GM10847 (cell line): Measurements from ENCODE around the gene VPS13A.

ENCODE experiments used
- POLR2A ChIP-seq: IDR thresholded peaks from 2 replicates; pipeline ENCODE4 v1.6.1; 2011; ENCODE audit not compliant: insufficient read length; ENCODE audit errors: extremely low read depth

VPS13A gene

DNA sequence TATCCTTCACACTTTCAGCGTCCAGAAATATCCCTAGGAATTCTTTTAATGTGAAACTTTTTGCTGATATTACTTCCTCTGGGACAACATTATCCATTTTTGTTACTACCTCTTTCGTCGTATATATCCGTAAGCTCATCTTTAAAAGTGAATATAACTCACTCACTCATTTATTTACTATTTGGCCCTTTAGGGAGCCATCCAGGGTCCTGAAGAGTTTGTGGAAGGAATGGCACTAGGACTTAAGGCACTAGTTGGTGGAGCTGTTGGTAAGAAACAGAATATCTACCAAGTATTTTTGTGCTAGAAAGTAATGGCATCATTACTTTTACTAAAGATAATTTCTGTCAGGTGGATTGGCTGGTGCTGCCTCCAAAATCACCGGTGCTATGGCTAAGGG lies 192.7 kb downstream of the VPS13A start:
- TF ChIP-seq POLR2A = no peak

DNA sequence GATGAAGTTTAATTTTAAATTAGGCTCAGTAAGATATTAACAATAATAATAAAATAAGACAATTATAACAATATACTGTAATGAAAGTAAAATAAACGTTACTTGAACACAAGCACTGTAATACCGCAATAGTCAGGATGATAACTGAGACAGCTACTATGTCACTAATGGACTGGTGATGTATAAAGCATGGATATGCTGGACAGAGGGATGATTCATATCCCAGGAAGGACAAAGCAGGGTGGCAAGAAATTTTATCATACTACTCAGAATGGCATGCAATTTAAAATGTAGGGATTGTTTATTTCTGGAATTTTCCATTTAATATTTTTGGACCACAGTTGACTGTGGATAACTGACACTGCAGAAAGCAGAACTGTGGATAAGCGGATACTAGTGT lies 196.9 kb downstream of the VPS13A start:
- TF ChIP-seq POLR2A = no peak

- no peak for TF ChIP-seq POLR2A
Observed at GRCh38 chr9:77375956-77376532, 198.7 kb downstream of the VPS13A start.

- TF ChIP-seq POLR2A = no peak
Observed at GRCh38 chr9:77384406-77384805, 207.1 kb downstream of the VPS13A start.

DNA sequence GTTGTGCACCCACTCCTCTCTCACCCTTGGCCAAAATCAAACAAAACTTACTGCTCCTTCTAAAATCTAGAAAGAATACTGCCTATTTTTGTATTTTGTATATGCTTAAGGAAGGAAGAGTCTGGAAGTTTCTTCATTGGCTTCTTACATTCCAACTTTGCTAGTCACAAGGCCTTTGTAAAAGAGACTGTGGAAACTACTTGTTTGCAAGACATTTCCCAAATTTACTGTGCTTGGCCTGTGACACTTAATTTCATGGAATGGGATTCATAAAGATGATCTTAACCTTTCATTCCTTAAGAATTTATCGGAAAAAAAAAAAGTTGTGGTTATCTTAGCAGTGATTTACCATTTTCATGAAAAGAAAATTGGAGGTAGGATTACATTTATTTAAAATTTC lies 208.9 kb downstream of the VPS13A start:
- no peak for TF ChIP-seq POLR2A

DNA sequence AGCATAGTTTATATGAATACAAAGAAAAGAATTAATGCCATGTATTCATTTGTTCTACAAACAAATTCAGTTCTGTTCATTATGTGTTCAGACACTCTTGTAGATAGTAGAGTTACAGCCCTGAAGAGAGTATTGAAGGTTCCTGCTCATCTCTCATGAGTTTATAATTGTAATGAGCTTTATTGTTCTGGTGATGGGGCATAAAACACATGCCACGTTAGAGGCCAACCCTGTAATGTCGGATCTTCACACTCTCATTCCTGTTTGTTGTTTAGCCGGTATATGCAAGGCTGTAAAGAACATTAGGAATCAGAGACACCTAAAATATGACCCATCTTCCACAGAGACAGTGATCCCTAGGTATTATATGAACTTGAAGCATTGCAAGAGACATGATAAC lies 214.5 kb downstream of the VPS13A start:
- TF ChIP-seq POLR2A = no peak

DNA sequence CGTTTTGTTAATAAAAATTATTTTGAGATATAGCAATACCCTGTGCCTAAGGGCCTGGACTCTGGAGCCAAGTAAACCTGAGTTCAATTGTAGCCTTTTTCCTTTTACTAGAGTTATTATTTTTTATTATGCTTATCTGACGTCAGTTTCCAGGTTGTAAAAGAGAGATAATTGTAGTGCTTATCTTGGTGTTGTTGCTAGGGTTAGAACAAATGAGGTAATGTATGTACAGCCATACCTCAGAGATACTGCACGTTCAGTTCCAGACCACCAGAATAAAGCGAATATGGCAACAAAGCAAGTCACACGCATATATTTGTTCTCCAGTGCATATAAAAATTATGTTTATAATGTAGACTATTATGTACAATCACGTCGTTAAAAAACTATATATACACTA lies 215.0 kb downstream of the VPS13A start:
- no peak for TF ChIP-seq POLR2A

GRCh38 chr9:77399964-77400363 lies 222.6 kb downstream of the VPS13A start:
- no peak for TF ChIP-seq POLR2A

GRCh38 chr9:77402286-77402685 lies 225.0 kb downstream of the VPS13A start:
- TF ChIP-seq POLR2A = no peak

GRCh38 chr9:77403239-77403638 lies 225.9 kb downstream of the VPS13A start:
- no peak for TF ChIP-seq POLR2A

DNA sequence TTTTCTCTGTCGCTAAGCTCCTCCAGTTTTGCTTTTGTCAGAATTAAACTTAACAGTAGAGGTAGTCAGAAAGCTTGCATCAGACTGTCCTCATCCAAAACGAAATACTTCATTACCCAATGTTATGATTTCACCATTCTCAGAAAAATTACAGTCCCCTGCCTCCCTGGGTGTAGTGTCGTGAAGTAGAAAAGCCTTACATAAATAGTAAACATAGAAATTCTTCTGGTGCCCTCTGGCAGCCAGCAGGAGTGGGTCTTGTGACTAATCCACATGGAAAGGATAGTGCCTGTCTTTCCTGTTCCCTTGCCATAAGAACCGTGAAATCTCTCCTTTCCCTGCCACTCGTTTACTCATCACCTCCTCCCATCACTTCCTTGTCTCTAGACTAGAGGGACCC lies 240.2 kb downstream of the VPS13A start:
- TF ChIP-seq POLR2A = no peak

DNA sequence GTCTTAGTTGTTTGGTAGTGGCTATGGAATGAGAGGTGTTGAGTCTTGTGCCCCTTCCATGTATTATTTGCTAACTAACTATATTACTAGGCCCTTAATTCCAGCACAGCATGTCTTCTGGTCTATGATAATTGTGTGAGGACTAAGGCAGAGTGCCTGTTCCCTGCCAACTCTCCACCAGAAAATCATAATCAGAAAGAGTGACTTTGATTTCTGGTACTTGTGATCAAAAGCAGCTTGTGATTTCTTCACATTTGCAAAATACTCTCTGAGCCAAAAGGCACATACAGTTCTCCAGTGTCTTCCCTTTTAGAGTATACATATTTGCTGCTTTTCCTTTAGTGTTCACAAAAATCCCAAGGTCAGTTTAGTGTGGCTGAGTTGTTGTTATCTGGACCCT lies 240.9 kb downstream of the VPS13A start:
- no peak for TF ChIP-seq POLR2A

- TF ChIP-seq POLR2A = no peak
Observed at GRCh38 chr9:77420641-77421040, 243.3 kb downstream of the VPS13A start.

- TF ChIP-seq POLR2A = no peak
Observed at GRCh38 chr9:77421506-77422265, 244.4 kb downstream of the VPS13A start.

DNA sequence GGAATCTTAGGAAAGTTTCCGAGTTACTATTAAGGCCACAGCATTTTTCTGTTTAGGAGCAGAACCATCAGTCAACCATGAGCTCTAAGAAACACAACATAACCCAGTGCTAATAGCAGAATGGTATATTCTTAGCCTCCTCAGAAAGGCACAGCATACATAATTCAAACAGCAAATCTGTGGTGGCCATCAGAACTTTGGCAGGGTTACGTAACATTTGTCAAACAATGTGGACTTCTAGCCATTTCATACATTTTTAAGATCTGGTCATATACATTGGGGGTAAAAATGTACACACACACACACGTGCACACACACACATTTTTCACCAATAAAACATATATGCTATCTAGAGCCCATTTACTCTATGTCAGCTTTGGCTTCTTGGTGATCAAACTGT lies 245.6 kb downstream of the VPS13A start:
- TF ChIP-seq POLR2A = no peak

- no peak for TF ChIP-seq POLR2A
Observed at GRCh38 chr9:77423841-77424240, 246.5 kb downstream of the VPS13A start.

DNA sequence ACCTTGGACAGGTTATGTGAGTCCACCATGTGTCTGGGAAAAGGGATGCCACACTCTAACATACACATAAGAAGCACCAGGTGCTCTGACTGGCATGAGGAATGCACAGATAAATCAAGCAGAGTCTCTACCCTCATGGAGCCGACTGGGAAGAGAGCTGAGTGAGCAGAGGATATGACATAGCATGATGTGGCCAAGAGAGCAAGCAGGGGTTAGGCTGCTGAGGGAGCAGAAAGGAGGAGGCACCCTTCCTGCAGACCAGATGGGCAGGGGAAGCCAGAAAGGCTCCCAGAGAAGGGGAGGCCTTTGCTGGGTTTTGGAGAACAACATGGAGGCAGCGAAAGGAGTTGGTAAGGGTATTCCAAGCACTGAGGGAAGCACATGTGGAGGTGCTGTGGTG lies 247.7 kb downstream of the VPS13A start:
- TF ChIP-seq POLR2A = no peak
